WERI-Rb-1 (cell line): ENCODE measurements around the gene ZNF711.
"Not testable (repeated sequence)": the region's sequence is repeated elsewhere in the genome, so short reads cannot be mapped to it uniquely, and the experiment has no call there.

Source experiments
- DNase-seq: peaks from one replicate; pipeline ENCODE4 v3.0.0-alpha.2; 2020
- H3K27ac ChIP-seq: fragments of 250-450 bp; sonication (Bioruptor Pico); 2 replicates; pipeline ENCODE4 v1.5.1; 2020; ENCODE audit warnings: mild to moderate bottlenecking, moderate library complexity
- H3K27me3 ChIP-seq: fragments of 250-450 bp; sonication (Bioruptor Pico); 2 replicates; pipeline ENCODE4 v1.5.1; 2021; ENCODE audit warnings: mild to moderate bottlenecking, low read depth, moderate library complexity; ENCODE audit not compliant: insufficient read depth, severe bottlenecking
- H3K36me3 ChIP-seq: fragments of 250-450 bp; sonication (Bioruptor Pico); 2 replicates; pipeline ENCODE4 v1.5.1; 2020; ENCODE audit warnings: mild to moderate bottlenecking, moderate library complexity
- H3K4me3 ChIP-seq: 2 replicates; pipeline ENCODE4 v1.5.1; 2011; ENCODE audit warnings: low read depth, mild to moderate bottlenecking, control low read depth, low read length
- H3K9me3 ChIP-seq: fragments of 250-450 bp; sonication (Bioruptor Pico); 2 replicates; pipeline ENCODE4 v1.5.1; 2021; ENCODE audit warnings: mild to moderate bottlenecking, moderate library complexity; ENCODE audit not compliant: severe bottlenecking
- CTCF ChIP-seq: IDR thresholded peaks from 2 replicates; pipeline ENCODE4 v1.5.1; 2011; ENCODE audit warnings: low read depth, mild to moderate bottlenecking, control low read depth, inconsistent platforms, low read length

Gene ZNF711

GRCh38 chrX:85221361-85221760 is 22.4 kb upstream of the ZNF711 start:
- H3K36me3 ChIP-seq, result no peaks in the 10 kb centered on the region
- H3K27ac ChIP-seq, result no peak overlapping the region
- H3K4me3 ChIP-seq, result no peak overlapping the region
- no peak for TF ChIP-seq CTCF
- no peak for DNase-seq
- H3K9me3 ChIP-seq, result no peaks in the 10 kb centered on the region
- H3K27me3 ChIP-seq, result no peaks in the 10 kb centered on the region

GRCh38 chrX:85223359-85223758 is 20.4 kb upstream of the ZNF711 start:
- no peaks in the 10 kb centered on the region for H3K27me3 ChIP-seq

GRCh38 chrX:85243155-85243554 is 636 bp upstream of the ZNF711 start:
- TF ChIP-seq CTCF, result no peak
- Histone ChIP-seq H3K36me3 (0 out of 2 replicates have a peak, but pooled peaks cover 2% of the 10 kb centered on the region), H3K27me3 (peaks cover 6% of the 10 kb centered on the region), H3K4me3 (peak overlapping the region; percentile 91), H3K27ac (peak overlapping the region; percentile 35; the same call in 1 of the 2 replicates), H3K9me3 (no peaks in the 10 kb centered on the region)
- DNase-seq, result no peak

More at GRCh38 chrX:85223359-85223758, 20.4 kb upstream of the ZNF711 start:
- Histone ChIP-seq H3K4me3 (no peak overlapping the region), H3K36me3 (no peaks in the 10 kb centered on the region), H3K27ac (no peak overlapping the region), H3K9me3 (no peaks in the 10 kb centered on the region)
- TF ChIP-seq CTCF, result no peak
- no peak for DNase-seq

- peak overlapping the region; percentile 94 for H3K27ac ChIP-seq
- peaks cover 2% of the 10 kb centered on the region; the same call in 1 of the 2 replicates for H3K36me3 ChIP-seq
- peak; percentile 9 for DNase-seq
Observed at GRCh38 chrX:85244450-85245211, 840 bp downstream of the ZNF711 start.

GRCh38 chrX:85285286-85285685 is 41.5 kb downstream of the ZNF711 start:
- not testable (repeated sequence) for H3K27me3 ChIP-seq, H3K27ac ChIP-seq, H3K4me3 ChIP-seq, DNase-seq, H3K9me3 ChIP-seq, H3K36me3 ChIP-seq

More at GRCh38 chrX:85244450-85245211, 840 bp downstream of the ZNF711 start:
- Histone ChIP-seq H3K9me3 (no peaks in the 10 kb centered on the region), H3K4me3 (peak overlapping the region; percentile 91), H3K27me3 (peaks cover 6% of the 10 kb centered on the region)
- TF ChIP-seq CTCF, result no peak

GRCh38 chrX:85288992-85289723 is 45.4 kb downstream of the ZNF711 start:
- no peaks in the 10 kb centered on the region for H3K9me3 ChIP-seq
- DNase-seq, result no peak
- no peak for TF ChIP-seq CTCF

More at GRCh38 chrX:85288992-85289723, 45.4 kb downstream of the ZNF711 start:
- Histone ChIP-seq H3K36me3 (no peaks in the 10 kb centered on the region), H3K4me3 (no peak overlapping the region), H3K27ac (no peak overlapping the region), H3K27me3 (no peaks in the 10 kb centered on the region)
